ENCODE measurements around the gene PPP1CA.

DNA sequence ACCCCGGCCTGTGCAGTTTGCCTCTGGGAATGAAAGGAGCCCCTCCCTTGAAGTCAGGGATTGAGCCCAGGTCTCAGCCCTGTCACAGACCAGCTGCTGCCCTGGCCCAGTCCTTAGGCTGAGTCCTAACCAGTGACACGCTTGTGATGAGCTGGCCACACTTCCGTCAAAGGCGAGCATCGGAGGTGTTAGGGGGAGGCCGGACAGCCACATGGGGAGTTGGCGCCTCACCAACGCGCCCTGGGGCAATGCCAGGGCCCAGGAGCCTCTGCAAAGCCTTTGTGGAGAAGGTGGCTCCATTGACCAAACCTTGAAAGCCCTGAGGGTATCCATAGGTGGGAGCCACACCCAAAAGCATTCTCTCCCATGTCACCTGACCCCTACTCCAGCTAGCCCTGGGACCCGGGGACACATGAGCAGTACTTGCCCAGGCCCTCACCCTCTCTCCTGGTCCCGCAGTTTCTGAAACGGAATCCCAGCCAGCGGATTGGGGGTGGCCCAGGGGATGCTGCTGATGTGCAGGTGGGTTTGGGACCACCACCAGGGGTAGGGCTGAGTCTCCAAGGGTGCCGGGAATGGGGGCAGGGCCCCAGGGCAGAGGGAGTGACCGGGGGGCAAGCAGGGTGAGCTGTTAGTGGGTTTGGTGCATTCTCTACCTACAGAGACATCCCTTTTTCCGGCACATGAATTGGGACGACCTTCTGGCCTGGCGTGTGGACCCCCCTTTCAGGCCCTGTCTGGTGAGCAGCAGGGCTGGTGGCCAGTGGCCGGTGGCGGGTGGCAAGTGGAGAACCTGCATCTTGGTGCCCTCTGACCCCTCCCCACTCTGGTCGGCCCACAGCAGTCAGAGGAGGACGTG, 32.1 kb upstream of the PPP1CA start:
- TF ChIP-seq, protein P1, sequence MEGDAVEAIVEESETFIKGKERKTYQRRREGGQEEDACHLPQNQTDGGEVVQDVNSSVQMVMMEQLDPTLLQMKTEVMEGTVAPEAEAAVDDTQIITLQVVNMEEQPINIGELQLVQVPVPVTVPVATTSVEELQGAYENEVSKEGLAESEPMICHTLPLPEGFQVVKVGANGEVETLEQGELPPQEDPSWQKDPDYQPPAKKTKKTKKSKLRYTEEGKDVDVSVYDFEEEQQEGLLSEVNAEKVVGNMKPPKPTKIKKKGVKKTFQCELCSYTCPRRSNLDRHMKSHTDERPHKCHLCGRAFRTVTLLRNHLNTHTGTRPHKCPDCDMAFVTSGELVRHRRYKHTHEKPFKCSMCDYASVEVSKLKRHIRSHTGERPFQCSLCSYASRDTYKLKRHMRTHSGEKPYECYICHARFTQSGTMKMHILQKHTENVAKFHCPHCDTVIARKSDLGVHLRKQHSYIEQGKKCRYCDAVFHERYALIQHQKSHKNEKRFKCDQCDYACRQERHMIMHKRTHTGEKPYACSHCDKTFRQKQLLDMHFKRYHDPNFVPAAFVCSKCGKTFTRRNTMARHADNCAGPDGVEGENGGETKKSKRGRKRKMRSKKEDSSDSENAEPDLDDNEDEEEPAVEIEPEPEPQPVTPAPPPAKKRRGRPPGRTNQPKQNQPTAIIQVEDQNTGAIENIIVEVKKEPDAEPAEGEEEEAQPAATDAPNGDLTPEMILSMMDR (IDR thresholded peaks at IDR 0.05) = no peak
- TF ChIP-seq POLR2A (IDR thresholded peaks at IDR 0.05) = no peak
